NCI-H748 (cell line): ENCODE data around the gene HECA.
"Not testable (repeated sequence)": the region's sequence is repeated elsewhere in the genome, so short reads cannot be mapped to it uniquely, and the experiment has no call there.

Source experiments
- DNase-seq: peaks from one replicate; lab custom pipeline; 2025; ENCODE audit not compliant: unreplicated experiment; lab: John Stamatoyannopoulos, UW

HECA gene

DNA sequence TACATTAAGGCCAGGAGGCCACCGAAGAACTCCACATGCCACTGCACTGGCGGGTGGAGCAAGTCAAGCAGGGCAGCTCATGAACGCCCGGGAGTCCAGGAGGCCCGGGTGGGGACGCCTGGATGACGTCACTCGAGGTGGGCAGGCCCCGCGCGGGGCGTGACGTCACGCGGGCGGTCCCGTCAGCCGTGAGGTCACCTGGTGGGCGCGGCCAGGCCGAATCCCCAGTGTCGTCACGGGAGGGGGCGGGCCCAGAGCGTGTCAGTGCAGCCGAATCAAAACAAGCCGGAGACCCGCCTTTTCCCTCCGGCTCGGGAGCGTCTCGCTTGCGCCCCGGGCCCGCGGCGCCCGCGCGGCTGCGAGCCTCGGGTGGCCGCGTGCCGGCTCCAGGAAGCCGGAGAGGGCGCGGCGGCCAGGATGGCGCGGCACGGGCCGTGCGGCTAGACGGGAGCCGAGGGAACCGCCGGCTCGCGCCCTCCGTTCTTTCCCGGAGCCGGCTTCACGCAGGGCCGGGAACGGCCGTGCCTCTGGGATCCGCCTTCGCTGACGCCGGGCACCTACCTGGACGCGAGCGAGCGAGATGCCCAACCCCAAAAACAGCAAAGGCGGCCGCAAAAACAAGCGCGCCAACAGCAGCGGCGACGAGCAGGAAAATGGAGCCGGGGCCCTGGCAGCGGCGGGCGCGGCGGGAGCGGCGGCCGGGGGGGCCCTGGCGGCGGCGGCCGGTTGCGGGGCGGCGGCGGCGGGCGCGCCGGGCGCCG is at the start of gene HECA:
Gene HECA, plus strand, starts transcription at position 264 of the 761 bp plus-strand sequence. Its CDS starts 317 bp downstream, at position 581.
- DNase-seq = peak; percentile 95

GRCh38 chr6:139091826-139092225 is 43.1 kb upstream of the HECA start:
- DNase-seq = no peak

DNA sequence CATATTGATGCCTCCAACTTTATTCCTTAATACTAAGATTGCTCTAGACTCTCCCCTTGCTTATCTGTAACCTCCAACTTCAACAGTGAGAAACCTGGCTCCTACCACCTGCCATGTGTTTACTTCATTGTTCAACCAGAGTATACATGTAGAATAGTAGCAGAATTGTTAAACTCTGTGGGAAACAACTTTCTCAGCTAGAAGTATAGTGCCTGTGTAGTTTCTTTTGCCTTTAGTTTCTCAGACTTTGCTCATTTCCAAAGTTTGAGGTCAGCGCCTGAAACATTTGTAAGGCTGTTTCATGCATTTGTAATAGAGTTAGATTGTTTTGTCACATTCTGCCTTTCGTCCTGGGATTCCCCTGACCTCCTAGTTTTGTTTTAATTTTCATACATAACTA is 34.9 kb upstream of the HECA start:
- no peak for DNase-seq

DNA sequence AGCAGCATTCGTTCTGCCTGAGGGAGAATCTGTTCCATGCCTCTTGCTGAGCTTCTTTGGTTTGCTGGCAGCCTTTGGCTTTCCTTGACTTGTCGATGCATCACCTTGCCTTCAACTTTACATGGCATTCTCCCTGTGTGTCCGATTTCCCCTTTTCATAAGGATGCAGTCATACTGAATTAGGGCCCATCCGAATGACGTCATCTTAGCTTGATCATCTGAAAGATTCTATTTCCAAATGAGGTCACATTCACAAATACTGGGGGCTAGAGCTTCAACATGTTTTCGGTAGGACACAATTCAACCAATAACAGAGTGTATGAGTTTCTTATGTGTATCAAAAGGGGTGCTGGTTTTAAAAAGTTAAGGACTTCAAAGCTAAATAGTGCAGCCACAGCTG is 27.8 kb upstream of the HECA start:
- DNase-seq = no peak

DNA sequence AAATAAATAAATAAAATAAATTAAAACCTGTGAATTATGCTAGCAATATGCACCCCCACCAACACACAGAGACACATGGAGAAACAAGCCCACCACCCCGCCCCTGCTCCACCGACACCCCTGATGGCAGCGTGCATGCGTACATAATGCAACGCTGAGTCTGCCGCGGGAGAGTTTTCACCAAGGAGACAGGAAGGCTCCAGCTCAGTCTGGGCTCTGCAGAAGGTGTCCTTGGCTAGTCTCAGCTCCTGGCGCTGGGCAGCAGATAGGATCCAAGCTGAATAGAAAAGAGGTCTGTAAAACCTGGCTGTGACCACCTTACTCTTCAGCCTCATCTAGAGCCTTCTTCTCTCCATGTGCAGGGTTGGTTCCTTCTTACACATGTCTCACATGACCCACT is 26.5 kb upstream of the HECA start:
- no peak for DNase-seq

DNA sequence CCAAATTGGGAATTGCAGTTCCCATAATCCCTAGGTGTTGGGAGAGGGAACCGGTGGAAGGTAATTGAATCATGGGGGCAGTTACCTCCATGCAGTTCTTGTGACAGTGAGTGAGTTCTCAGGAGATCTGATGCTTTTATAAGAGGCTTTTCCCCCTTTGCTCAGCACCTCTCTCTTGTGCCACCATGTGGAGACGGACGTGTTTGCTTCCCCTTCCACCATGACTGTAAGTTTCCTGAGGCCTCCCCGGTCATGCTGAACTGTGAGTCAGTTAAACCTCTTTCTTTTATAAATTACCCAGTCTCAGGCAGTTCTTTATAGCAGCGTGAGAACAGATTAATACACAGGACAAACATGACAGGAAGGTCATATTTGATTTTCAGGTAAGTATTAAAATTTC is 25.3 kb upstream of the HECA start:
- DNase-seq = peak; percentile 20

GRCh38 chr6:139112146-139112545 is 22.7 kb upstream of the HECA start:
- DNase-seq = no peak

DNA sequence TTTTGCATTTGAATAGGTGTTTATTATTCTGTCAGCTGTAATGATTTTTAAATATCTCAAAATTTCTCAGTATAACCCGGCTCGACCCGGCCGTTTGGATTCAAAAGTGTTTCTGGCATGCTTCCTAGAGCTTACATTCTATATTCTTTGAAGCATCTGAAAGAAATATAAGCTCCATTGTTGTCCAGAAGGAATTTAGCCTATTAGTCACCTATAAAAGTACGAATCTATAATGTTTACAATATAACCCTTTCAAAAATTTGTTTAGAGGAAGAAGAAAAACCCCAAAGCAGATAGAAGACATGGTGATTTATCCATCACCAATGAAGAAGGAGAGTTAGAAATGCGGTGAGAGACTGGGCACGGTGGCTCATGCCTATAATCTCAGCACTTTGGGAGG is 22.3 kb upstream of the HECA start:
- DNase-seq = no peak

- DNase-seq = peak; percentile 89
Observed at GRCh38 chr6:139114746-139115145, 20.1 kb upstream of the HECA start.

- no peak for DNase-seq
Observed at GRCh38 chr6:139115989-139116758, 18.7 kb upstream of the HECA start.

- DNase-seq = no peak
Observed at GRCh38 chr6:139117734-139118133, 17.1 kb upstream of the HECA start.

GRCh38 chr6:139119552-139119951 is 15.3 kb upstream of the HECA start:
- no peak for DNase-seq

GRCh38 chr6:139122823-139123222 is 12.1 kb upstream of the HECA start:
- not testable (repeated sequence) for DNase-seq

- peak; percentile 77 for DNase-seq
Observed at GRCh38 chr6:139124887-139125672, 9.8 kb upstream of the HECA start.

DNA sequence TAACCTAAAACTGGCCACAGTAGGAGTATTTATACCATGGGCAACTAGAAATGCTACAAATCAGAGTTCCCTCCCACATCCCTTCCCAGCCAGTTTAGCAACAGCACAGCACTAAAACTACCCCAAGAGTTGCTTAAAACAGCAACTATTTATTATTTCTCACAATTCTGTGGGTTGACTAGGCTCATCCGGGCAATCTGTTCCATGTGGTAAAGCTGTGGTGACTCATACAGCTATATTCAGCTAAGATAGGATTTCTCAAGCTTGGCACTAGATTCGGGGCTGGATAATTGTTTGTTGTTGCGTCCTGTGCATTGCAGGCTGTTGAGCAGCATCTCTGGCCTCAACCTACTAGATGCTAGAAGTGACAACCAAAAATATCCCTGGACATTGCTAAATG is 8.6 kb upstream of the HECA start:
- no peak for DNase-seq

DNA sequence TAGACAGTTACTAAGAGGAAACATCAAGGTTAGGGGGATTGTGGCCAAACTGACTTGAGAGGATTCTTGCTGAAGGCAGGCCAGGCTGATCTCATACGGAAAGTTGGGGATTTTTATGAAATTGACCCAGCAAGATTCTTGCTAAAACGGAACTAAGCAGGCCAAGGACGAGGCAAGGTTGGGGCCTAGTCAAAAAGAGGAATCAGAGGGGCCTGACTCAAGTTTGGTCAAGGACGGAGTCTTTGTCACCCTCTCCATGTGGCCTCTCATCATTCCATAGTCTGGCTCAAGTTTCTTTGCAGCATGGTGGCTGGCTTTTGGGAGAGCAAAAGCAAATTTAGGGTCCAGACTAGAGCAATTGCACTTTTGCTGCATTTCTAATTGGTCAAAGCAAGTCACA is 7.9 kb upstream of the HECA start:
- no peak for DNase-seq

DNA sequence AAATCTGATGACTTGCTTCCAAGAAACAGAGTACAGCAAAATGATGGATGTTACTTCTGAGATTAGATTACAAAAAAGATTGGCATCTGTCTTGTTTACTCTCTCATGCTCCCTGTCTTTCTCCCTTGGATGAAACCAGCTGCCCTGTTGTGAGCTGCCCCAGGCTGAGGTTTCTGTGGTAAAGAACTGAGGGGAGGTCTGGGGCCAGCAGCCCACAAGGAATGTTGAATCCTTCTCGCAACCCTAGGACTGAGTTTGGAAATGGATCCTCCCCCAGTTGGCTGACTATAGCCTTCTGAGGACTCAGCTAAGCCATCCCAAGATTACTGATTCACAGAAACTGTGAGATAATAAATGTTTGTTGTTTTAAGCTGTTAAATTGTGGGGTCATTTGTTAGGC is 5.6 kb upstream of the HECA start:
- no peak for DNase-seq

DNA sequence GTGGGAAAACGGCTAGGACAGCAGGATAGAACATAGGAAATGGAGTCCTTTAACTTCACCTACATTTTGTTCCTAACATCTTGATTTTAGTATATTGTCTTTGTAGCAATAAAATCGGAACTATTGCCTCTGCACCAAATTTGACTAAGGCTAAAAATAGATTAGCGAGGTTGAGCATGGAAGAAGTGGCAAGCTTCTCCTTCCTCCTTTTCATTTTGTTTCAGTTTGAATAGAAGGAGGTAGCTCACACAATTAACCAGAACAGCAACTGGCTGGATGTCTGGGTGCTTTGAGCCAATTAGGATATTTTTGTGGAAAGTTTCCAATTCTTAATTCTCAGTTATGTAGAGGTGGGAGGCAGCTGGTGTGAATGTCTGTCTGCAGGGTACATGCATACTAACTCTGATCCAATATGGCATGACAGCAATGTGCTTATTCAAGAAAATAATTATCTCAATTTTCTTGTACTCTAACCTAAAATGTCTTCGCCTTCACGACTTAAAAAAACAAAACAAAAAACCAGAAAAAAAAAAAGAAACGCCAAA is 3.1 kb upstream of the HECA start:
- no peak for DNase-seq

GRCh38 chr6:139133262-139134063 is 1.4 kb upstream of the HECA start:
- DNase-seq = peak; percentile 91

DNA sequence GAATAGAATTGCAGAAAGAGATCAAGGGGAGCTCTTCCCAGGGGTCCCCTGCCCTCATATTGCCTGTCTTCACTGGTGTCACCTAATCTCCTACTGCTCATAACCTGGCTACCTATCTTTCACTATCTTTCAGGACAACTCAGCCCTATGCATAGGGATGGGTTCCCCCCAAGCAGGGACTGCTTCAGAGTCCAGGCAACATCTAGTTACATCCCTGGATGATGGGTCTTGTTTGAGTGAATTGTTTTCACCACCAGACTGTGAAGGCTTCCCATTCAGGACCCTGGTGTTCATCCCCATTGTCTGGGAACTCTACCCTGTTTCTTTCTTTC is 850 bp upstream of the HECA start:
- peak; percentile 49 for DNase-seq
